Spleen (tissue), 11 donors: ENCODE data around the gene CPAMD8. TPM values are rescaled to one million over a fixed set of nuclear protein-coding genes. Genes with fewer than 3 reads are reported as not detected.
"Not testable (repeated sequence)": the region's sequence is repeated elsewhere in the genome, so short reads cannot be mapped to it uniquely, and the experiment has no call there.

Source experiments
- DNase-seq: peaks from one replicate; pipeline ENCODE4 v3.0.0-alpha.2; 2020
- H3K27ac ChIP-seq, 8 donors: fragments of 200-600 bp; sonication (generic) in 7 of 8; 1 replicate in 4 of 8; 2 replicates in 4 of 8; pipeline versions ENCODE4 v1.5.0 to v1.8.0; 2016 to 2021; ENCODE audit warnings: inconsistent platforms in 4 of 8, mild to moderate bottlenecking in 4 of 8, moderate library complexity in 1 of 8
- H3K27me3 ChIP-seq, 7 donors: fragments of 200-600 bp; sonication (generic) in 6 of 7; replicated peaks in 1 of 7; 1 replicate in 4 of 7; 2 replicates in 3 of 7; pipeline versions ENCODE4 v1.5.0 to v1.8.0; 2016 to 2021; ENCODE audit warnings: inconsistent platforms in 3 of 7, mild to moderate bottlenecking in 1 of 7
- H3K36me3 ChIP-seq, 6 donors: fragments of 200-600 bp; sonication (generic) in 5 of 6; 1 replicate in 4 of 6; 2 replicates in 2 of 6; pipeline versions ENCODE4 v1.5.0 to v1.8.0; 2016 to 2021; ENCODE audit warnings: inconsistent platforms in 2 of 6
- H3K4me1 ChIP-seq, 6 donors: fragments of 200-600 bp; sonication (generic) in 5 of 6; 1 replicate in 3 of 6; 2 replicates in 3 of 6; pipeline versions ENCODE4 v1.5.0 to v1.8.0; 2016 to 2021; ENCODE audit warnings: inconsistent platforms in 3 of 6
- H3K4me3 ChIP-seq, 8 donors: fragments of 200-600 bp; sonication (generic) in 7 of 8; 1 replicate in 4 of 8; 2 replicates in 4 of 8; pipeline versions ENCODE4 v1.5.0 to v1.8.0; 2016 to 2021; ENCODE audit warnings: inconsistent platforms in 4 of 8, mild to moderate bottlenecking in 4 of 8, moderate library complexity in 2 of 8
- H3K9me3 ChIP-seq, 8 donors: fragments of 200-600 bp; sonication (generic) in 7 of 8; 1 replicate in 4 of 8; 2 replicates in 4 of 8; pipeline versions ENCODE4 v1.5.0 to v1.8.0; 2016 to 2021; ENCODE audit warnings: inconsistent platforms in 4 of 8
- CTCF ChIP-seq, 11 experiments: fragments of 200-600 bp in 7 of 11; fragments of 450-650 bp in 4 of 11; sonication (generic) in 4 of 11; IDR thresholded peaks in 8 of 11; conservative IDR thresholded peaks in 3 of 11; 1 replicate in 7 of 11; 2 replicates in 4 of 11; pipeline versions ENCODE4 v1.4.0 to v1.8.0; 2016 to 2021; ENCODE audit warnings: antibody characterized with exemption in 11 of 11, inconsistent platforms in 4 of 11, mild to moderate bottlenecking in 1 of 11
- POLR2A ChIP-seq, 3 donors: fragments of 450-650 bp; IDR thresholded peaks; one replicate each; pipeline ENCODE4 v1.5.1; 2017; ENCODE audit warnings: antibody characterized with exemption in 3 of 3, mild to moderate bottlenecking in 1 of 3
- POLR2AphosphoS5 ChIP-seq, 3 donors: sonication (generic); formaldehyde crosslinking; IDR thresholded peaks; one replicate each; pipeline ENCODE4 v1.5.1; 2017; ENCODE audit warnings: antibody characterized with exemption in 3 of 3
- WGBS, 5 donors: extraction: QIAGEN DNeasy Blood & Tissue Kit in 3 of 5; methylation state at CpG; one replicate each; pipeline versions ENCODE4 v1.1.5 to v1.1.7; 2013 to 2018; 5-methylcytosine and 5-hydroxymethylcytosine counted together
- intact Hi-C: fragments of 100-400 bp; cut with DNase I; formaldehyde crosslinking; loops from one replicate; pipeline ENCODE4 v1.15.0; 2023; ENCODE audit warnings: low total_unique reads
- polyA plus RNA-seq, 3 donors: library from polyadenylated mRNA; stranded (reverse); fragments of 200-250 nt; gene quantifications; one replicate each; pipeline ENCODE4 v1.2.1, GENCODE V29; 2013
- total RNA-seq, 7 donors: library from RNA; depleted of rRNA in 3 of 7; stranded (reverse); fragments of >200 nt in 3 of 7; fragmentation: NEBNext Ultra II Directional in 4 of 7; extraction: Animal tissue kit (Norgen Biotek cat#: 25700) in 4 of 7; gene quantifications; one replicate each; pipeline versions ENCODE4 v1.1.0 to v1.2.1, GENCODE V29; 2016 to 2021
- donor health status: healthy with polysubstance abuse.
- donor health status: DM: no; HTN: no; CAD: no; lungs with moderate emphysema.
- donor health status: DM: no; HTN: no; CAD: no.
- donor health status: Bipolar disorder and iron deficiency.
- donor health status: healthy.
- donor health status: DM: no; HTN: no; CAD: no.
- donor health status: DM: yes; HTN: yes; CAD: no.

The CPAMD8 gene
- total and polyA plus RNA-seq, 10 donors = 2.1 to 18.7 (median 8.5) TPM

GRCh38 chr19:16996838-16997490 lies 29.6 kb downstream of the CPAMD8 start:
- H3K27ac ChIP-seq = peak overlapping the region in 2 of 8 donors; percentile 11 to 22
- peaks cover 0 to 34% (median 20%) of the 10 kb centered on the region in 8 donors for H3K9me3 ChIP-seq
- H3K4me1 ChIP-seq, H3K4me3 ChIP-seq, intact Hi-C loops, H3K36me3 ChIP-seq, DNase-seq, H3K27me3 ChIP-seq: not testable (repeated sequence)
- 66 to 85% (median 78%) methylated on average over 16 to 22 of the region's 23 CpGs for WGBS, 5 donors
- peak; percentile 27 to 58 (median 28) for TF ChIP-seq POLR2AphosphoS5 (IDR thresholded peaks at IDR 0.05)

GRCh38 chr19:16988661-16989060 lies 37.9 kb downstream of the CPAMD8 start:
- no peak for TF ChIP-seq POLR2A (IDR thresholded peaks at IDR 0.05)
- TF ChIP-seq CTCF (IDR thresholded peaks at IDR 0.05 in 8 of 11, conservative IDR thresholded peaks at IDR 0.05 in 3 of 11) = no peak
- no peak for TF ChIP-seq POLR2AphosphoS5 (IDR thresholded peaks at IDR 0.05)
- no peaks in the 10 kb centered on the region for H3K36me3 ChIP-seq
- H3K4me3 ChIP-seq = no peak overlapping the region
- peaks cover 0 to 18% (median 10%) of the 10 kb centered on the region in 8 donors for H3K9me3 ChIP-seq
- H3K4me1 ChIP-seq = no peaks in the 10 kb centered on the region
- 82 to 91% (median 84%) methylated on average over 4 of the region's 4 CpGs for WGBS, 5 donors
- no peak overlapping the region for H3K27ac ChIP-seq
- no peak for DNase-seq
- intact Hi-C loops = no loop called here
- H3K27me3 ChIP-seq = peaks cover 0 to 4% (median 0%) of the 10 kb centered on the region in 7 donors

- 86 to 97% (median 93%) methylated on average over 2 of the region's 2 CpGs for WGBS, 5 donors
- TF ChIP-seq POLR2A (IDR thresholded peaks at IDR 0.05) (no peak), POLR2AphosphoS5 (IDR thresholded peaks at IDR 0.05) (no peak), CTCF (IDR thresholded peaks at IDR 0.05 in 8 of 11, conservative IDR thresholded peaks at IDR 0.05 in 3 of 11) (no peak)
- H3K27me3 ChIP-seq = peaks cover 0 to 9% (median 0%) of the 10 kb centered on the region in 7 donors
- peaks cover 0 to 13% (median 6%) of the 10 kb centered on the region in 8 donors for H3K9me3 ChIP-seq
- no peaks in the 10 kb centered on the region for H3K4me1 ChIP-seq
- DNase-seq = no peak
- intact Hi-C loops = no loop called here
- no peaks in the 10 kb centered on the region for H3K36me3 ChIP-seq
- H3K27ac ChIP-seq = no peak overlapping the region
- no peak overlapping the region for H3K4me3 ChIP-seq
Observed at GRCh38 chr19:16985403-16985802, 41.2 kb downstream of the CPAMD8 start.

DNA sequence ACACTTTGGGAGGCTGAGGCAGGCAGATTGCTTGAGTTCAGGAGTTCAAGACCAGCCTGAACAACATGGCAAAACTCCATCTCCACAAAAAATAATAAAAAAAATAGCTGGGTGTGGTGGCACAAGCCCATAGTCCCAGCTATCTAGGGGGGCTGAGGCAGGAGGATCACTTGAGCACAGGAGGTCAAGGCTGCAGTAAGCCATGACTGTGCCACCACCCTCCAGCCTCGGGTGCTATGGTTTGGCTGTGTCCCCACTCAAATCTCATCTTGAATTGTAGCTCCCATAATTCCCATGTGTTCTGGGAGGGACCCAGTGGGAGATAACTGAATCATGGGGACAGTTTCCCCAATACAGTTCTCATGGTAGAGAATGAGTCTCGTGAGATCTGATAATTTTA lies 44.0 kb downstream of the CPAMD8 start:
- H3K27ac ChIP-seq, intact Hi-C loops, H3K4me1 ChIP-seq, H3K4me3 ChIP-seq, H3K36me3 ChIP-seq: not testable (repeated sequence)
- Histone ChIP-seq H3K27me3 (peaks cover 0 to 19% (median 0%) of the 10 kb centered on the region in 7 donors), H3K9me3 (peaks cover 0 to 13% (median 6%) of the 10 kb centered on the region in 8 donors)
- 67 to 83% (median 79%) methylated on average over 2 of the region's 2 CpGs for WGBS, 5 donors
- DNase-seq = peak; percentile 21

DNA sequence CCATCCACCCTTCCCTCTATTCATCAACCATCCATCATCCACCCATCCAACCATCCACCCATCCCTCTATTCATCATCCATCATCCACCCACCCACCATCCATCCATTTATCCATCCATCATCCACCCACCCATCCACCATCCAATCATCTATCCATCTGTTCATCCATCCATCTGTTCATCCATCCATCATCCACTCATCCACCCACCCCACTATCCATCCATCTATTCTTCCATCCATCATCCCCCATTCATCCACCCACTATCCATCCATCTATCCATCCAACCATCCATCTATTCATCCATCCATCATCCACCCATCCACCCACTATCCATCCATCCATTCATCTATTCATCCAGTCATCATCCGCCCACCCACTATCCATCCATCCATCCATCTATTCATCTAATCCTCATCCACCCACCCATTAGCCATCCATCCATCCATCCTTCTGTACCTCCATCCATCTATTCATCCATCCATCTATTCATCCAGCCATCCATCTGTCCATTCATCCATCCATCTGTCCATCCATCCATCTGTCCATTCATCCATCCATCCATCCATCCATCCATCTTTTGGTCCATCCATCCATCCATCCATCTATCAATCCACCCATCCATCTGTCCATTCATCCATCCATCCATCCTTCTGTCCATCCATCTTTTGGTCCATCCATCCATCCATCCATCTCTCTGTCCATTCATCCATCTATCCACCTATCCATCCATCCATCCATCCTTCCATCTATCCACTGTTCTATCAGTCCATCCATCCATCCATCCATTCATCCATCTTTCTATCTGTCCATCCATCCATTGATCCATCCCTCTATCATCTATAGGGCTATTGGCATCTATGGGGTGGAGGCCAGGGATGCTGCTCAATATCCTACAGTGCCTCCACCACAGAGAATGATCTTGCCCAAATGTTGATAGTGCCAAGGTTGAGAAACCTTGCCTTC lies 47.5 kb downstream of the CPAMD8 start:
- Histone ChIP-seq H3K9me3 (peaks cover 0 to 8% (median 3%) of the 10 kb centered on the region in 8 donors), H3K4me1 (no peaks in the 10 kb centered on the region), H3K4me3 (no peak overlapping the region), H3K36me3 (no peaks in the 10 kb centered on the region), H3K27me3 (peaks cover 0 to 17% (median 0%) of the 10 kb centered on the region in 7 donors), H3K27ac (no peak overlapping the region)
- DNase-seq = no peak
- WGBS, 5 donors = 85 to 97% (median 94%) methylated on average over 1 of the region's 1 CpG
- intact Hi-C loops = no loop called here
- TF ChIP-seq POLR2AphosphoS5 (IDR thresholded peaks at IDR 0.05) = no peak
- TF ChIP-seq POLR2A (IDR thresholded peaks at IDR 0.05) = no peak
- no peak for TF ChIP-seq CTCF (IDR thresholded peaks at IDR 0.05 in 8 of 11, conservative IDR thresholded peaks at IDR 0.05 in 3 of 11)
